Gastroesophageal sphincter (tissue), 4 donors: ENCODE results near the gene SYTL2. TPM values are rescaled to one million over a fixed set of nuclear protein-coding genes. Genes with fewer than 3 reads are reported as not detected.

ENCODE experiments used
- ATAC-seq: fragments of 150-250 bp; one replicate; pipeline ENCODE4 v1.9.1; 2016; ENCODE audit warnings: mild to moderate bottlenecking, moderate library complexity
- H3K27ac ChIP-seq, 4 donors: fragments of 200-600 bp; sonication (generic) in 3 of 4; 1 replicate in 3 of 4; 2 replicates in 1 of 4; pipeline ENCODE4 v1.5.1; 2016 to 2019
- H3K27me3 ChIP-seq: fragments of 200-600 bp; sonication (generic); one replicate; pipeline ENCODE4 v1.5.1; 2019
- H3K36me3 ChIP-seq, 2 donors: fragments of 200-600 bp; sonication (generic); one replicate each; pipeline ENCODE4 v1.5.1; 2019; ENCODE audit warnings: control low read depth in 1 of 2
- H3K4me1 ChIP-seq, 3 donors: fragments of 200-600 bp; sonication (generic); 1 replicate in 2 of 3; 2 replicates in 1 of 3; pipeline ENCODE4 v1.5.1; 2016 to 2019; ENCODE audit warnings: control low read depth in 2 of 3
- H3K4me3 ChIP-seq, 2 donors: fragments of 200-600 bp; sonication (generic); one replicate each; pipeline ENCODE4 v1.5.1; 2019; ENCODE audit warnings: mild to moderate bottlenecking in 1 of 2, moderate library complexity in 1 of 2
- H3K9me3 ChIP-seq, 3 donors: fragments of 200-600 bp; sonication (generic); one replicate each; pipeline ENCODE4 v1.5.1; 2017 to 2019; ENCODE audit warnings: control low read depth in 2 of 3
- CTCF ChIP-seq, 4 experiments: fragments of 200-600 bp in 2 of 4; fragments of 450-650 bp in 2 of 4; sonication (generic) in 1 of 4; IDR thresholded peaks; one replicate each; pipeline ENCODE4 v1.5.1; 2017 to 2019; ENCODE audit warnings: antibody characterized with exemption in 4 of 4, mild to moderate bottlenecking in 2 of 4, moderate library complexity in 2 of 4
- EP300 ChIP-seq: sonication (generic); formaldehyde crosslinking; IDR thresholded peaks from one replicate; pipeline ENCODE4 v1.6.1; 2017; ENCODE audit warnings: antibody characterized with exemption, mild to moderate bottlenecking
- POLR2A ChIP-seq, 2 donors: fragments of 450-650 bp; IDR thresholded peaks; one replicate each; pipeline ENCODE4 v1.6.1; 2017; ENCODE audit warnings: antibody characterized with exemption in 2 of 2, mild to moderate bottlenecking in 2 of 2, moderate library complexity in 1 of 2
- POLR2AphosphoS5 ChIP-seq: sonication (generic); formaldehyde crosslinking; IDR thresholded peaks from one replicate; pipeline ENCODE4 v1.6.1; 2017; ENCODE audit warnings: antibody characterized with exemption
- WGBS, 2 donors: methylation state at CpG; one replicate each; pipeline ENCODE4 v1.1.5; 2018; ENCODE audit warnings: low coverage in 1 of 2; 5-methylcytosine and 5-hydroxymethylcytosine counted together
- total RNA-seq, 4 donors: library from RNA; depleted of rRNA; stranded (reverse); fragments of >200 nt; gene quantifications; one replicate each; pipeline ENCODE4 v1.1.0, GENCODE V29; 2016

The SYTL2 gene
- total RNA-seq, 4 donors from 2014 or later, result 4.7 to 23.6 (median 8.4) TPM

- no peak overlapping the region for H3K27ac ChIP-seq
- H3K36me3 ChIP-seq, result no peaks in the 10 kb centered on the region
- no peaks in the 10 kb centered on the region for H3K9me3 ChIP-seq
- 92 to 93% methylated on average over 2 to 3 of the region's 3 CpGs for WGBS, 2 donors
- no peaks in the 10 kb centered on the region for H3K4me1 ChIP-seq
- H3K27me3 ChIP-seq, result no peaks in the 10 kb centered on the region
- no peak for ATAC-seq
- TF ChIP-seq EP300 (no peak), POLR2AphosphoS5 (no peak), POLR2A (IDR thresholded peaks at IDR 0.05) (no peak), CTCF (IDR thresholded peaks at IDR 0.05) (no peak)
- no peak overlapping the region for H3K4me3 ChIP-seq
Observed at GRCh38 chr11:85704967-85705366, 106.0 kb downstream of the SYTL2 start.

DNA sequence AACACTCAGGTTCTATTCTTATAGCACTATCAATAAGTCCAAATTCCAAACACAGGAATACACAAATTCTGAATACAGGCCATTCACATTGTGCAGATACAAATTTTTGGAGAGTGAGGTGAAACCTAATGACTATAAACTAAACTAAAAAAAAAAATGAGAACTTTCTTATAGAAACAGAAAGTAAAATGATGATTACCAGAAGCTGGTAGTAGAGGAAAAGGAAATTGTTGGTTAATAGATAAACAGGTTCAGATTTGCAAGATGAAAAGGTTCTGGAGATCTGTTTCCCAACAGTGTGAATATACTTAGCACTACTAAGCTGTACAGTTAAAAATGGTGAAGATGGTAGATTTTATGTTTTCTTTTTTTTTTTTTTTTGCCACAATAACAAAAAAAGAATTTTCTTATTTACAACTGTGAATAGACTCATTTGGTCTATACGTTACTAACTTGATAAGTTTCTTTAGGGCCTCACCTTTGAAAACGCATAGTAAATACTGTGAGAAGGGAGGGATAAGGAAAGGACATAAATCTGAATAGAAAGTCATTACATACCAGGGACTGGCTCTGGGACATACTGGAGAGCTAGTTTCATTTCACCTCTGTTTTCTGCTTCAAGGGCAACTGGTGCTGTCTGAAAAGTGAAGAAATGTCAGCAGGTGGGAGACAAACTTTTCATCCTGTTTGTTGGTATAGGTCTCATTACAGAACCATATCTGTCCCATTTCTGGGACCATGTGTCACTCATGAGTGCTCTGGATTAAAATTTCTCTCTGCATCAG is 110.8 kb downstream of the SYTL2 start:
- H3K27ac ChIP-seq, result no peak overlapping the region
- H3K4me3 ChIP-seq, result no peak overlapping the region
- no peaks in the 10 kb centered on the region for H3K27me3 ChIP-seq
- H3K4me1 ChIP-seq, result no peaks in the 10 kb centered on the region
- H3K36me3 ChIP-seq, result no peaks in the 10 kb centered on the region
- ATAC-seq, result no peak
- WGBS, 2 donors, result 74 to 89% methylated on average over 2 of the region's 2 CpGs
- H3K9me3 ChIP-seq, result no peaks in the 10 kb centered on the region
- TF ChIP-seq POLR2A (IDR thresholded peaks at IDR 0.05), result no peak
- TF ChIP-seq EP300, result no peak
- TF ChIP-seq POLR2AphosphoS5, result no peak
- no peak for TF ChIP-seq CTCF (IDR thresholded peaks at IDR 0.05)

DNA sequence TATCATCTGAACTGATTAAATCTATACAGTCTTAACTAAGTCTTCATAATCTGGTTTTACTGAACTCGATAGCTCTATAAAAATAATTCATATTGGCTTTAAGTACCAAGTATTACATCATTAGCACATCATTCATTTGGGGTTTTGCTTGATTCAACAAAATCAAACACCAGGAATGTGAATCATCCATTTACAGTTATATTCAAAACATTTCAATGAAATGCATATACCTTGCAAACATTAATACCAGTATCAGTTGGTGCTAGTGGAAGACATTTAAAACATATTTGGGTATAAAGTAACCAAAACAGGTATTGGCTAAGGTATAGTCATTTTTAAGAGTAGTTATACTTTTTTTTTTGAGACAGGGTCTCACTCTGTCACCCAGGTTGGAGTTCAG is 112.7 kb downstream of the SYTL2 start:
- Histone ChIP-seq H3K27ac (no peak overlapping the region), H3K9me3 (no peaks in the 10 kb centered on the region), H3K27me3 (no peaks in the 10 kb centered on the region), H3K36me3 (no peaks in the 10 kb centered on the region), H3K4me3 (no peak overlapping the region), H3K4me1 (no peaks in the 10 kb centered on the region)
- no peak for TF ChIP-seq EP300
- TF ChIP-seq CTCF (IDR thresholded peaks at IDR 0.05), result no peak
- no peak for TF ChIP-seq POLR2A (IDR thresholded peaks at IDR 0.05)
- no peak for TF ChIP-seq POLR2AphosphoS5
- ATAC-seq, result no peak
- 80 to 89% methylated on average over 1 of the region's 1 CpG for WGBS, 2 donors

DNA sequence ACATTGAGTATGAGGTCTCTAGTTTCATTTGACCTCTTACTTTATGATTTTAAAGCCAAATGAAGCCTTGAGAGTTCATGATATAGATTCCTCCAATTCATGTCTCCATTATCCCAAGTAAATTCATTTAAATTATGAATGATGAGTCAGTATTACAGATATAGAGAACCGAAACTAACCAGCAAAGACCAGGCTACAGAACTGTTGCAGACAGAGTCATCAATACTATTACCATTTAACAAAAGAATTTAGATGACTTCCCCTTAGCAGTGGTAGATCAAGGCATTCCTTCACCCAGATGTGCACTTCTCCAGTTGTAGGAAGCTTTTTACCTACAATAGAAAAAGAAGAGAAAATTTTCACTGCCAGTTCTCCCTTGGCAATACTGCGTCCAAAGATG is 113.2 kb downstream of the SYTL2 start:
- Histone ChIP-seq H3K27me3 (no peaks in the 10 kb centered on the region), H3K36me3 (no peaks in the 10 kb centered on the region), H3K27ac (no peak overlapping the region), H3K4me1 (no peaks in the 10 kb centered on the region), H3K4me3 (no peak overlapping the region), H3K9me3 (no peaks in the 10 kb centered on the region)
- 92 to 97% methylated on average over 2 of the region's 2 CpGs for WGBS, 2 donors
- ATAC-seq, result no peak
- TF ChIP-seq POLR2AphosphoS5, result no peak
- no peak for TF ChIP-seq CTCF (IDR thresholded peaks at IDR 0.05)
- TF ChIP-seq EP300, result no peak
- no peak for TF ChIP-seq POLR2A (IDR thresholded peaks at IDR 0.05)

DNA sequence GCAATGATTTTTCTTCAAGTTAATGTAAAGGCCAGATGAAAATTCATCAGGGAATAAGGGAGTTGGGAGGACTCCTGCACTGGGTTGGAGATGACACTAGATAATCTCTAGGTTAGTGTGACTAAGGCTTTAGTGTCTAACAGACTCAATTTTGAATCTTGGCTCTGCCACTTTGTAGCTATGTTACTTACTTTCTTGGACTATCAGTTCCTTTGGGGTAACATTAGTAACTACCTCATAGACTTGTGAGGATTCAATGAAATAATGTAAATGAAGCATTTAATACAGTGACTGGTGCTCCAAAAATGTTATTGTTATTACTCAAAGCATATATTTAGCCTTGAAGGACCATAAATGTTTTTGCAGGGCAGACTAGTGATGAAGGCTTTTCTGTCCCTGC is 115.4 kb downstream of the SYTL2 start:
- no peak for ATAC-seq
- no peak overlapping the region for H3K27ac ChIP-seq
- H3K9me3 ChIP-seq, result no peaks in the 10 kb centered on the region
- H3K36me3 ChIP-seq, result no peaks in the 10 kb centered on the region
- H3K4me1 ChIP-seq, result no peaks in the 10 kb centered on the region
- no peak for TF ChIP-seq POLR2A (IDR thresholded peaks at IDR 0.05)
- TF ChIP-seq CTCF (IDR thresholded peaks at IDR 0.05), result no peak
- no peak for TF ChIP-seq POLR2AphosphoS5
- TF ChIP-seq EP300, result no peak
- no peaks in the 10 kb centered on the region for H3K27me3 ChIP-seq
- H3K4me3 ChIP-seq, result no peak overlapping the region
